Mesodermal cell (in vitro differentiated cells): ENCODE results near the gene SSR3.

Source experiments
- H3K27ac ChIP-seq: 2 replicates; pipeline ENCODE4 v1.7.0; 2013; ENCODE audit warnings: mild to moderate bottlenecking, low read depth, low read length, moderate library complexity; ENCODE audit not compliant: severe bottlenecking
- H3K36me3 ChIP-seq: 2 replicates; pipeline ENCODE4 v1.7.1; 2013; ENCODE audit warnings: mild to moderate bottlenecking, low read length, moderate library complexity; ENCODE audit not compliant: control insufficient read depth, insufficient read depth
- H3K4me1 ChIP-seq: one replicate; pipeline ENCODE4 v1.7.1; 2013; ENCODE audit warnings: mild to moderate bottlenecking, low read length; ENCODE audit not compliant: insufficient read depth, control insufficient read depth, poor library complexity, severe bottlenecking
- H3K4me3 ChIP-seq: 2 replicates; pipeline ENCODE4 v1.7.0; 2013; ENCODE audit warnings: low read length, control low read depth, mild to moderate bottlenecking; ENCODE audit not compliant: insufficient read depth, poor library complexity, severe bottlenecking; ENCODE audit errors: extremely low read depth
- H3K9me3 ChIP-seq: 2 replicates; pipeline ENCODE4 v1.7.1; 2013; ENCODE audit warnings: mild to moderate bottlenecking, low read length, moderate library complexity; ENCODE audit not compliant: control insufficient read depth
- WGBS, 2 experiments: methylation state at CpG; one replicate each; pipeline ENCODE4 v1.1.5; 2013; ENCODE audit warnings: missing lambda C conversion rate in 2 of 2; ENCODE audit not compliant: insufficient coverage in 2 of 2; 5-methylcytosine and 5-hydroxymethylcytosine counted together

SSR3 gene

DNA sequence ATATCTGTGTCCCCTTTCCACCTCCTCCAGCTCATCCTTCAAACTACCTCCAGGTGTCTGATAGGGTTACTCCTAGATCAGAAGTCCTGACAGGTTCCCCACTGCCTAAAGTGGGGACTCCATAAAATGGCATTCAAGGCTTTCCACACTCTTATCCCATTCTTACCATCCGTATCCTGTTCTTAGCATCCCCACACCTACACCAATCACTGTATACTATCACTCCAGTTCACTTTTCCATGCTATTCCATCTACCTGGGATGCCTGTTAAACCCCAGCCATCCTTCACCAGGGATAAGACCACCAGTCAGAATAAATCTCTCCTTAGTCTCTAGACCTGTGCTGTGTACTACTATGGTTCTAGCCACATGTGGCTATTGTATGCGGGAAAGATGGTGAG, 19.1 kb downstream of the SSR3 start:
- 92 to 100% methylated on average over 1 of the region's 2 CpGs for WGBS, 2 experiments
- Histone ChIP-seq H3K36me3 (peaks cover 26% of the 10 kb centered on the region), H3K27ac (peak overlapping the region; percentile 91), H3K9me3 (no peaks in the 10 kb centered on the region), H3K4me3 (no peak overlapping the region), H3K4me1 (peaks cover 22% of the 10 kb centered on the region)

GRCh38 chr3:156535162-156535627, 19.7 kb downstream of the SSR3 start:
- Histone ChIP-seq H3K4me1 (peaks cover 22% of the 10 kb centered on the region), H3K9me3 (no peaks in the 10 kb centered on the region), H3K36me3 (peaks cover 22% of the 10 kb centered on the region), H3K4me3 (no peak overlapping the region), H3K27ac (peak overlapping the region; percentile 91)
- WGBS, 2 experiments = 17 to 37% methylated on average over 1 to 3 of the region's 4 CpGs

DNA sequence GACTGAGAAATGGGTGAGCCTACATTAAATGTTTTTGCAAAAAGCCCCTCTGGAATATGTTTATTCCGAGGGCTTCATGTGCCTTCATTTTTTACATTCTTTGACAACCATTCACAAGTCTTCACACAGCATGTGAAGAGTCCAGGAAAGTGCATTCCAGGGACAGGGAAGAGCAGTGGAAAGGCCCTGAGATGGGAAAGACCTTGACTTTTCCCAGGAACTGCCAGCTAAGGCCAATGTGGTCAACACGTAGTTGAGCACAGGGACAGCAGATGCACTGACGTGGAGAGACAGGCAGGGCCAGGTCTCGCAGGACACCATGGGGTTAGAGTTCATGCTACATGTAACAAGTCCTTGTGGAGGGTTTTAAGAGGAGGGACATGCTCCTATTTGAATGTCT, 21.7 kb downstream of the SSR3 start:
- Histone ChIP-seq H3K36me3 (peaks cover 5% of the 10 kb centered on the region), H3K4me1 (peaks cover 22% of the 10 kb centered on the region), H3K9me3 (no peaks in the 10 kb centered on the region), H3K27ac (no peak overlapping the region), H3K4me3 (no peak overlapping the region)
- 87 to 97% methylated on average over 3 of the region's 4 CpGs for WGBS, 2 experiments

- Histone ChIP-seq H3K27ac (no peak overlapping the region), H3K4me1 (peaks cover 22% of the 10 kb centered on the region), H3K36me3 (peaks cover under 1% of the 10 kb centered on the region), H3K4me3 (no peak overlapping the region), H3K9me3 (no peaks in the 10 kb centered on the region)
- WGBS, 2 experiments = 70 to 100% methylated on average over 1 of the region's 3 CpGs
Measured at GRCh38 chr3:156532730-156533129, 22.2 kb downstream of the SSR3 start.

- Histone ChIP-seq H3K36me3 (no peaks in the 10 kb centered on the region), H3K9me3 (no peaks in the 10 kb centered on the region), H3K4me1 (peaks cover 21% of the 10 kb centered on the region), H3K4me3 (no peak overlapping the region), H3K27ac (no peak overlapping the region)
- WGBS, 2 experiments = 93 to 96% methylated on average over 5 of the region's 5 CpGs
Measured at GRCh38 chr3:156530980-156531379, 23.9 kb downstream of the SSR3 start.

- no peaks in the 10 kb centered on the region for H3K9me3 ChIP-seq
- WGBS, 2 experiments = no CpG with 5 or more reads among the region's 1 CpG
- H3K4me3 ChIP-seq = no peak overlapping the region
- no peak overlapping the region for H3K27ac ChIP-seq
- H3K36me3 ChIP-seq = no peaks in the 10 kb centered on the region
- H3K4me1 ChIP-seq = no peaks in the 10 kb centered on the region
Measured at GRCh38 chr3:156527060-156527459, 27.9 kb downstream of the SSR3 start.

DNA sequence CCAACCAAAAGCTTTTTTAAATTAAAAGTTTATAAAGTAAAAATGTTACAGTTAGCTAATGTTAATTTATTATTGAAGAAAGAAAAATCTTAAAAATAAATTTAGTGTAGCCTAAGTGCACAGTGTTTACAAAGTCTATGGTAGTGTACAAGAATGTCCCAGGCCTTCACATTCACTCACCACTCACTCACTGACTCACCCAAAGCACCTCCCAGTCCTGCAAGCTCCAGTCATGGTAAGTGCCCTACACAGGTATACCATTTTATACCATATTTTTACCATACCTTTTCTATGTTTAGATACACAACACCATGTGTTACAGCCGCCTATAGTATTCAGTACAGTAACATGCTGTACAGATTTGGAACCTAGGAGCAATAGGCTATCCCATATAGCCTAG, 29.1 kb downstream of the SSR3 start:
- H3K9me3 ChIP-seq = no peaks in the 10 kb centered on the region
- 100% methylated on average over 1 of the region's 1 CpG; no CpG with 5 or more reads in 1 of the 2 experiments for WGBS, 2 experiments
- no peaks in the 10 kb centered on the region for H3K4me1 ChIP-seq

DNA sequence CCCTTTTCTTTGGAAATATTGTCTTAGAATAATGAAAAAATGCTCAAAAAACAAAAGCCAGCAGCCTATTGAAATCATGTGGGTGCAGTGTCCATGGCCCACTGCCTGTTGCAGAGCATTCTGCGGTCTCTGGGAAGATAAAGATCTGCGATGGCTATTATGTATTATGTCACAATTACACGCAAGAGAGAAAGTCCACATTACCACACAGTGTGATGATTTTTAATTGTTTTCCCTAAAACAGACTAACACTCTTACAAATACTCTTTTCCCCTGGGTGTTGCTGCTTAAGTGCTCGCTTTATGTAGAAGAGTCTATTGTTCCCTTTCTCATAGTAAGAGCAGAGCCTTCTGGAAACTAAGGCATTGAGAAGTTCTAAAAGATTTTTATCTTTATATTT, 32.2 kb downstream of the SSR3 start:
- H3K4me1 ChIP-seq = no peaks in the 10 kb centered on the region
- 86% methylated on average over 1 of the region's 4 CpGs; no CpG with 5 or more reads in 1 of the 2 experiments for WGBS, 2 experiments
- H3K27ac ChIP-seq = no peak overlapping the region
- no peaks in the 10 kb centered on the region for H3K36me3 ChIP-seq
- H3K9me3 ChIP-seq = no peaks in the 10 kb centered on the region
- H3K4me3 ChIP-seq = no peak overlapping the region

More for the DNA sequence above, 29.1 kb downstream of the SSR3 start:
- Histone ChIP-seq H3K36me3 (no peaks in the 10 kb centered on the region), H3K27ac (no peak overlapping the region), H3K4me3 (no peak overlapping the region)

GRCh38 chr3:156519758-156520162, 35.2 kb downstream of the SSR3 start:
- Histone ChIP-seq H3K27ac (no peak overlapping the region), H3K9me3 (no peaks in the 10 kb centered on the region), H3K4me3 (no peak overlapping the region), H3K36me3 (no peaks in the 10 kb centered on the region), H3K4me1 (no peaks in the 10 kb centered on the region)
- WGBS, 2 experiments = no CpG with 5 or more reads among the region's 1 CpG

GRCh38 chr3:156518726-156519125, 36.2 kb downstream of the SSR3 start:
- no peak overlapping the region for H3K27ac ChIP-seq

DNA sequence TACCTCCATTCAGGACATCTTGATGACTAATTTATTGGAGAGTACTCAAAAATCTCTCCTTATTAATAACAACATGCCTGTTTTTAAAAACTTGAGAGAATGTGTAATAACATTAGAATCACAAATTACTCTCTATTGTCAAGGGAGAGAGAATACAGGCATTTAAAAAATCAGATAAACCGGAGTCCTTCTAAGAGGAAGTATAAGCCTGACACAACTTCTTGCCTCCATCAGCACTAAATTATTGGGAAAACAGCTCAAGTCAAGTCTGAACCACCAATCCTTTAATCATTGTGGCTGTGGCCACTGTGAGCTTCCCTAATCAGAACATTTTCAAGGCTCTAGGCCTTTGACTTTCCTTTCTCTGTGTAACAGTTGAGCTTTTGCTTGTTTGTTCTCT, 38.0 kb downstream of the SSR3 start:
- no peaks in the 10 kb centered on the region for H3K9me3 ChIP-seq
- no peak overlapping the region for H3K27ac ChIP-seq
- WGBS, 2 experiments = 71% methylated on average over 1 of the region's 1 CpG; no CpG with 5 or more reads in 1 of the 2 experiments
- H3K36me3 ChIP-seq = no peaks in the 10 kb centered on the region
- no peaks in the 10 kb centered on the region for H3K4me1 ChIP-seq
- H3K4me3 ChIP-seq = no peak overlapping the region

More at GRCh38 chr3:156518726-156519125, 36.2 kb downstream of the SSR3 start:
- Histone ChIP-seq H3K36me3 (no peaks in the 10 kb centered on the region), H3K4me1 (no peaks in the 10 kb centered on the region), H3K9me3 (no peaks in the 10 kb centered on the region), H3K4me3 (no peak overlapping the region)
